ENCODE results near the gene MSX1. TPM values are rescaled to one million over a fixed set of nuclear protein-coding genes. Genes with fewer than 3 reads are reported as not detected.

Gene MSX1
- total RNA-seq, 1 donor from 2014 or later: 31.4 TPM

DNA sequence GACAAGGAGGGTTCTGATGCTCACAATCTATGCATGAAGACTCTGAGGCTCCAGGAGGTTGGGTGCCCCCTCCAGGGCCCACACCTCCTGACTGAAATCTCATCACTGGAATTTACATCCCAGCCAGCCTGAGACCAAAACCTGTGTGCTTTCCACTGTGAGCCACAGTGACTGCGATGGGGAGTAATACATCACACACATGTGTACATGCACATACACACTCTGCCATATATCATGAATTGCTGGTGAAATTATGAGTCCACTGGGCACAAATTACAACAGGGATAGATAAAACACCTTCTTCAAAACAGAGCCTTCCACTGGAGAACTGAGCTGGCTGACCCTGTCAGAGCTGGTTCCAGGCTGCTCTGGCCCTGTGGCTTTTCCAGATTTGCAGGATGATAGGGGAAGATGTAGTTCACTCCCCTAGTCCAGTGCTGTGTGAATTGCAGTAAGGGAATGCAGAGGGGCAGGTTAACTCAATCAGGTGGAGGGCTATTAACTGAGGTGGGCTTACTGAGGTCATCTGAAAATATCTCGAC is 35.8 kb upstream of the MSX1 start:
- H3K4me1 ChIP-seq: no peaks in the 10 kb centered on the region
- peaks cover 3% of the 10 kb centered on the region for H3K9me3 ChIP-seq
- no peaks in the 10 kb centered on the region for H3K36me3 ChIP-seq
- no peaks in the 10 kb centered on the region for H3K27me3 ChIP-seq
- intact Hi-C loops (cut with DNase I): no loop called here
- no peak overlapping the region for H3K4me3 ChIP-seq
- H3K27ac ChIP-seq: no peak overlapping the region
- DNase-seq (ENCODE audit: extremely low spot score in 2 of 2): no peak
- no peak for TF ChIP-seq POLR2AphosphoS5 (IDR thresholded peaks at IDR 0.05; ENCODE audit: insufficient read depth in 1 of 2, low read depth in 1 of 2)
- TF ChIP-seq POLR2A (IDR thresholded peaks at IDR 0.05): no peak
- TF ChIP-seq, protein P1, sequence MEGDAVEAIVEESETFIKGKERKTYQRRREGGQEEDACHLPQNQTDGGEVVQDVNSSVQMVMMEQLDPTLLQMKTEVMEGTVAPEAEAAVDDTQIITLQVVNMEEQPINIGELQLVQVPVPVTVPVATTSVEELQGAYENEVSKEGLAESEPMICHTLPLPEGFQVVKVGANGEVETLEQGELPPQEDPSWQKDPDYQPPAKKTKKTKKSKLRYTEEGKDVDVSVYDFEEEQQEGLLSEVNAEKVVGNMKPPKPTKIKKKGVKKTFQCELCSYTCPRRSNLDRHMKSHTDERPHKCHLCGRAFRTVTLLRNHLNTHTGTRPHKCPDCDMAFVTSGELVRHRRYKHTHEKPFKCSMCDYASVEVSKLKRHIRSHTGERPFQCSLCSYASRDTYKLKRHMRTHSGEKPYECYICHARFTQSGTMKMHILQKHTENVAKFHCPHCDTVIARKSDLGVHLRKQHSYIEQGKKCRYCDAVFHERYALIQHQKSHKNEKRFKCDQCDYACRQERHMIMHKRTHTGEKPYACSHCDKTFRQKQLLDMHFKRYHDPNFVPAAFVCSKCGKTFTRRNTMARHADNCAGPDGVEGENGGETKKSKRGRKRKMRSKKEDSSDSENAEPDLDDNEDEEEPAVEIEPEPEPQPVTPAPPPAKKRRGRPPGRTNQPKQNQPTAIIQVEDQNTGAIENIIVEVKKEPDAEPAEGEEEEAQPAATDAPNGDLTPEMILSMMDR (IDR thresholded peaks at IDR 0.05): no peak

- TF ChIP-seq POLR2AphosphoS5 (IDR thresholded peaks at IDR 0.05; ENCODE audit: insufficient read depth in 1 of 2, low read depth in 1 of 2) (no peak), POLR2A (IDR thresholded peaks at IDR 0.05) (no peak)
- TF ChIP-seq, protein P1 (IDR thresholded peaks at IDR 0.05): no peak
- H3K27me3 ChIP-seq: no peaks in the 10 kb centered on the region
- intact Hi-C loops (cut with DNase I): no loop called here
- DNase-seq (ENCODE audit: extremely low spot score in 2 of 2): no peak
- H3K36me3 ChIP-seq: no peaks in the 10 kb centered on the region
- peaks cover 3% of the 10 kb centered on the region for H3K9me3 ChIP-seq
- no peak overlapping the region for H3K4me3 ChIP-seq
- no peaks in the 10 kb centered on the region for H3K4me1 ChIP-seq
- no peak overlapping the region for H3K27ac ChIP-seq
Observed at GRCh38 chr4:4824232-4824631, 35.2 kb upstream of the MSX1 start.

- no peak for DNase-seq (ENCODE audit: extremely low spot score in 2 of 2)
- Histone ChIP-seq H3K36me3 (no peaks in the 10 kb centered on the region), H3K9me3 (peaks cover 3% of the 10 kb centered on the region)
Observed at GRCh38 chr4:4825431-4825830, 34.0 kb upstream of the MSX1 start.

GRCh38 chr4:4829837-4830236 is 29.6 kb upstream of the MSX1 start:
- Histone ChIP-seq H3K9me3 (no peaks in the 10 kb centered on the region), H3K36me3 (no peaks in the 10 kb centered on the region), H3K4me1 (no peaks in the 10 kb centered on the region), H3K27me3 (no peaks in the 10 kb centered on the region), H3K27ac (no peak overlapping the region), H3K4me3 (no peak overlapping the region)
- no peak for DNase-seq (ENCODE audit: extremely low spot score in 2 of 2)
- TF ChIP-seq, protein P1 (IDR thresholded peaks at IDR 0.05): no peak
- TF ChIP-seq POLR2AphosphoS5 (IDR thresholded peaks at IDR 0.05; ENCODE audit: insufficient read depth in 1 of 2, low read depth in 1 of 2): no peak
- TF ChIP-seq POLR2A (IDR thresholded peaks at IDR 0.05): no peak
- intact Hi-C loops (cut with DNase I): no loop called here

More at GRCh38 chr4:4825431-4825830, 34.0 kb upstream of the MSX1 start:
- Histone ChIP-seq H3K27me3 (no peaks in the 10 kb centered on the region), H3K4me3 (no peak overlapping the region), H3K27ac (no peak overlapping the region), H3K4me1 (no peaks in the 10 kb centered on the region)
- intact Hi-C loops (cut with DNase I): no loop called here
- no peak for TF ChIP-seq POLR2A (IDR thresholded peaks at IDR 0.05)
- TF ChIP-seq, protein P1 (IDR thresholded peaks at IDR 0.05): no peak
- TF ChIP-seq POLR2AphosphoS5 (IDR thresholded peaks at IDR 0.05; ENCODE audit: insufficient read depth in 1 of 2, low read depth in 1 of 2): no peak

GRCh38 chr4:4831266-4831665 is 28.2 kb upstream of the MSX1 start:
- Histone ChIP-seq H3K4me3 (no peak overlapping the region), H3K27ac (no peak overlapping the region), H3K36me3 (no peaks in the 10 kb centered on the region), H3K4me1 (no peaks in the 10 kb centered on the region), H3K9me3 (no peaks in the 10 kb centered on the region), H3K27me3 (no peaks in the 10 kb centered on the region)
- TF ChIP-seq POLR2AphosphoS5 (IDR thresholded peaks at IDR 0.05; ENCODE audit: insufficient read depth in 1 of 2, low read depth in 1 of 2) (no peak), POLR2A (IDR thresholded peaks at IDR 0.05) (no peak)
- TF ChIP-seq, protein P1 (IDR thresholded peaks at IDR 0.05): no peak
- no peak for DNase-seq (ENCODE audit: extremely low spot score in 2 of 2)
- intact Hi-C loops (cut with DNase I): no loop called here
